GM12891 (cell line): ENCODE measurements around the gene APBB1IP.

Experiments
- PAX5 ChIP-seq: IDR thresholded peaks from 2 replicates; pipeline ENCODE4 v1.6.1; 2011; ENCODE audit warnings: low read length, moderate library complexity, mild to moderate bottlenecking; ENCODE audit not compliant: insufficient read depth, severe bottlenecking
- POLR2A ChIP-seq: IDR thresholded peaks from 2 replicates; pipeline ENCODE4 v1.6.1; 2011; ENCODE audit warnings: low read depth, low read length, control low read depth
- POLR2AphosphoS5 ChIP-seq: IDR thresholded peaks from 2 replicates; pipeline ENCODE4 v1.6.1; 2011; ENCODE audit warnings: low read depth, low read length, control low read depth
- POU2F2 ChIP-seq: IDR thresholded peaks from 2 replicates; pipeline ENCODE4 v1.6.1; 2011; ENCODE audit warnings: low read depth, mild to moderate bottlenecking, control low read depth, low read length, moderate library complexity
- SPI1 ChIP-seq: IDR thresholded peaks from 2 replicates; pipeline ENCODE4 v1.6.1; 2011; ENCODE audit warnings: low read depth, low read length, control low read depth
- TAF1 ChIP-seq: IDR thresholded peaks from 2 replicates; pipeline ENCODE4 v1.6.1; 2011; ENCODE audit warnings: low read depth, low read length, control low read depth

DNA sequence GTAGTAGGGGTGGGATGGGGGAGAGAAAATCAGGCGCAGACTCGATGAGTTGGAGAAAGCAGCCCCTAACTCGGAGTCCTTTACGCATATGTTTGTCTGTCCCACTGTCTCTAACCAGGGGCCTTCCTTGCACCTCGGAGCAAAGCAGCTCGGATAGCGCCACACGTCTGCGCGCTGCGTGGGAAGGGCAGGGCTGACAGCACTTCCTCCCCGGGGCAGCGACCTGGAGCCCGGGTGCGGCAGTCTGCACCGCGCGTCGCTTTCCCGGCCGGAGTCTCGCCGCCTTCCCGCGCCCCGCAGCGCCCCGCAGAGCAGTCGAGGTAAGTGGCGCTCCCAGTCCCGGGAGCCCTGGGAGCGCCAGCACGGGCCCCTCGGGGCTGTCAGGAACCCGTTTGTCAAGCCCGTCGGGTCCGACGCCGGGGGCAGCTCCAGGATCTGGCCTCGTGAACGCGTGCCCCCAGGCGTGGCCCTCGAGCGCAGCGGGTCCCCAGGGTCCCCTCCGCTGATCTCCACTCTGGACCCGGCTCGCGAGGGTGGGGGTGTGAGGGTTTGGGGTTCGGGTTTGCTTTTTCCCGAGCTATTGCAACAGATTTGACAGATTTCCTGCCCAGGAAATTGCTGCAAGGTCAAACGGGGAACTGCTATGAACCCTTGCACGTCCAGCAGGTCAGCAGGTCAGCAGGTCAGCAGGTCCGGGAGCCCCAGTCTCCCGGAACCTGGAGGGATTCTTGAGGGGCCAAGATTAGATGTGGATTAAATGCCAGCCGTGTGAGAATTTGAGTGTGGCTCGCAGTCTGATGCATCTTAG, 597 bp downstream of the APBB1IP start:
- TF ChIP-seq POLR2A (peak; percentile 68), TAF1 (peak; percentile 28; the same call in 1 of the 2 replicates), PAX5 (no peak), POLR2AphosphoS5 (peak; percentile 72), SPI1 (peak; percentile 89), POU2F2 (no peak)
